ENCODE measurements around the gene PITPNC1. TPM values are rescaled to one million over a fixed set of nuclear protein-coding genes. Genes with fewer than 3 reads are reported as not detected.
A peak's percentile ranks its signal among the peaks of the same experiment; 100 is the strongest.

Gene PITPNC1
- total and polyA plus RNA-seq, 2 donors (not counting 1 experiment from before 2014, with no cell fraction given), result 4.7 to 26.1 TPM

GRCh38 chr17:67353929-67354574 is 23.0 kb upstream of the PITPNC1 start:
- ChIA-PET POLR2A (no interaction called here), CTCF (interaction anchor here (3.0 kb wide), 1 partner anchor 20 kb away, joined by 9 read pairs; no protein-coding TSS in a partner anchor)
- TF ChIP-seq, protein P1, sequence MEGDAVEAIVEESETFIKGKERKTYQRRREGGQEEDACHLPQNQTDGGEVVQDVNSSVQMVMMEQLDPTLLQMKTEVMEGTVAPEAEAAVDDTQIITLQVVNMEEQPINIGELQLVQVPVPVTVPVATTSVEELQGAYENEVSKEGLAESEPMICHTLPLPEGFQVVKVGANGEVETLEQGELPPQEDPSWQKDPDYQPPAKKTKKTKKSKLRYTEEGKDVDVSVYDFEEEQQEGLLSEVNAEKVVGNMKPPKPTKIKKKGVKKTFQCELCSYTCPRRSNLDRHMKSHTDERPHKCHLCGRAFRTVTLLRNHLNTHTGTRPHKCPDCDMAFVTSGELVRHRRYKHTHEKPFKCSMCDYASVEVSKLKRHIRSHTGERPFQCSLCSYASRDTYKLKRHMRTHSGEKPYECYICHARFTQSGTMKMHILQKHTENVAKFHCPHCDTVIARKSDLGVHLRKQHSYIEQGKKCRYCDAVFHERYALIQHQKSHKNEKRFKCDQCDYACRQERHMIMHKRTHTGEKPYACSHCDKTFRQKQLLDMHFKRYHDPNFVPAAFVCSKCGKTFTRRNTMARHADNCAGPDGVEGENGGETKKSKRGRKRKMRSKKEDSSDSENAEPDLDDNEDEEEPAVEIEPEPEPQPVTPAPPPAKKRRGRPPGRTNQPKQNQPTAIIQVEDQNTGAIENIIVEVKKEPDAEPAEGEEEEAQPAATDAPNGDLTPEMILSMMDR (IDR thresholded peaks at IDR 0.05), result no peak
- no peak for TF ChIP-seq EZH2 (IDR thresholded peaks at IDR 0.05; ENCODE audit: borderline replicate concordance, insufficient read depth, low read depth, low read length, poor library complexity, severe bottlenecking)
- Mint-ChIP-seq H3K27me3 (no peaks in the 10 kb centered on the region), H3K9me3 (ENCODE audit: insufficient read depth) (no peaks in the 10 kb centered on the region), H3K27ac (no peak overlapping the region), H3K4me3 (no peak overlapping the region), H3K4me1 (peaks cover 8% of the 10 kb centered on the region)
- Histone ChIP-seq H3K4me2 (replicated peaks; ENCODE audit: low read depth, low read length, poor library complexity, severe bottlenecking) (no peak overlapping the region), H3K9me3 (ENCODE audit: control extremely low read depth in 1 of 3, control insufficient read depth in 2 of 3, insufficient read depth in 1 of 3, low read length in 2 of 3) (no peaks in the 10 kb centered on the region), H3K9ac (ENCODE audit: low read length) (no peak overlapping the region), H3K27me3 (replicated peaks in 1 of 4; ENCODE audit: control extremely low read depth in 1 of 4, control insufficient read depth in 3 of 4, insufficient read depth in 4 of 4, low read length in 3 of 4) (no peaks in the 10 kb centered on the region), H3K79me2 (ENCODE audit: control insufficient read depth, insufficient read depth, low read length) (peaks cover 48% of the 10 kb centered on the region), H4K20me1 (ENCODE audit: control insufficient read depth, insufficient read depth, low read length, poor library complexity, severe bottlenecking) (peaks cover 34% of the 10 kb centered on the region), H3K36me3 (replicated peaks in 1 of 2; ENCODE audit: control extremely low read depth in 1 of 2, control insufficient read depth in 1 of 2, extremely low read depth in 1 of 2, insufficient read depth in 2 of 2, low read length in 1 of 2) (peaks cover 6 to 72% of the 10 kb centered on the region in 2 experiments), H2AFZ (ENCODE audit: insufficient read depth, low read depth, low read length, poor library complexity, severe bottlenecking) (no peak overlapping the region), H3K4me1 (ENCODE audit: control insufficient read depth in 2 of 2, insufficient read depth in 2 of 2, low read length in 2 of 2) (peaks cover 0 to 5% of the 10 kb centered on the region in 2 donors), H3K4me3 (ENCODE audit: control extremely low read depth in 1 of 5, extremely low read depth in 1 of 5, insufficient read depth in 1 of 5, low read depth in 2 of 5, low read length in 4 of 5) (no peak overlapping the region), H3K27ac (ENCODE audit: low read length in 2 of 2) (no peak overlapping the region)
- ATAC-seq (ENCODE audit: low read depth) (no peak), DNase-seq (no peak)
- WGBS (ENCODE audit: insufficient coverage), result 99% methylated on average over 6 of the region's 8 CpGs
- intact Hi-C loops (cut with micrococcal nuclease), result no loop called here

DNA sequence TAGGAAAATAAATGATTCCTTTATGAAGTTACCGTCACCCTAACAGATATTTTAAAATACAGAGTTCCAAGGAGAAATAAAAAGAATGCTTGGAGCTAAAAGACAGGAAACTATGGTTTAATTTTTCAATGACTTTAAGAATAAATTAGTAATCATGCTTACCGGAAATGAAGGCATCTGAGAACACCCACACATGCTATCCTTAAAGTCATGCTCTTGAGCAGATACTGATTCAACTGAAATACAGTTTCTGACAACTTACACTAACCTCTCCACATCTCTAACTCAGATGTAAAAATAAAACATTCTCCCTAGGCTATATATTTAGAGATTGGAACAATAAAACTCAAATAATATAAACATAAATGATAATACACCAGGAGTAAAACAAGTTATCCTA is 18.5 kb upstream of the PITPNC1 start:
- ATAC-seq (ENCODE audit: low read depth), result no peak
- H3K4me3 ChIP-seq (ENCODE audit: control extremely low read depth in 1 of 5, extremely low read depth in 1 of 5, insufficient read depth in 1 of 5, low read depth in 2 of 5, low read length in 4 of 5), result no peak overlapping the region
- H2AFZ ChIP-seq (ENCODE audit: insufficient read depth, low read depth, low read length, poor library complexity, severe bottlenecking), result no peak overlapping the region
- Mint-ChIP-seq H3K27ac (no peak overlapping the region), H3K4me3 (no peak overlapping the region), H3K9me3 (ENCODE audit: insufficient read depth) (no peaks in the 10 kb centered on the region), H3K4me1 (peaks cover 36% of the 10 kb centered on the region), H3K27me3 (no peaks in the 10 kb centered on the region)
- no peak for TF ChIP-seq EZH2 (IDR thresholded peaks at IDR 0.05; ENCODE audit: borderline replicate concordance, insufficient read depth, low read depth, low read length, poor library complexity, severe bottlenecking)
- TF ChIP-seq, protein P1 (IDR thresholded peaks at IDR 0.05), result no peak
- POLR2A ChIA-PET, result no interaction called here
- H3K36me3 ChIP-seq (replicated peaks in 1 of 2; ENCODE audit: control extremely low read depth in 1 of 2, control insufficient read depth in 1 of 2, extremely low read depth in 1 of 2, insufficient read depth in 2 of 2, low read length in 1 of 2), result peaks cover 7 to 51% of the 10 kb centered on the region in 2 experiments
- no peaks in the 10 kb centered on the region for H3K9me3 ChIP-seq (ENCODE audit: control extremely low read depth in 1 of 3, control insufficient read depth in 2 of 3, insufficient read depth in 1 of 3, low read length in 2 of 3)
- peaks cover 55% of the 10 kb centered on the region for H4K20me1 ChIP-seq (ENCODE audit: control insufficient read depth, insufficient read depth, low read length, poor library complexity, severe bottlenecking)
- DNase-seq, result no peak
- CTCF ChIA-PET, result interaction anchor here (0.7 kb wide), 2 partner anchors 325 to 1173 kb away, joined by 3 read pairs; no protein-coding TSS in a partner anchor
- peaks cover 0 to 13% of the 10 kb centered on the region in 2 donors for H3K4me1 ChIP-seq (ENCODE audit: control insufficient read depth in 2 of 2, insufficient read depth in 2 of 2, low read length in 2 of 2)
- no peak overlapping the region for H3K4me2 ChIP-seq (replicated peaks; ENCODE audit: low read depth, low read length, poor library complexity, severe bottlenecking)
- H3K27ac ChIP-seq (ENCODE audit: low read length in 2 of 2), result peak overlapping the region in 1 of 2 donors; percentile 9
- intact Hi-C loops (cut with micrococcal nuclease), result no loop called here
- no CpG with 5 or more reads among the region's 2 CpGs for WGBS (ENCODE audit: insufficient coverage)
- no peaks in the 10 kb centered on the region for H3K27me3 ChIP-seq (replicated peaks in 1 of 4; ENCODE audit: control extremely low read depth in 1 of 4, control insufficient read depth in 3 of 4, insufficient read depth in 4 of 4, low read length in 3 of 4)
- no peak overlapping the region for H3K9ac ChIP-seq (ENCODE audit: low read length)
- peaks cover 84% of the 10 kb centered on the region for H3K79me2 ChIP-seq (ENCODE audit: control insufficient read depth, insufficient read depth, low read length)
